C4-2B (cell line): ENCODE measurements around the gene PPP3CA.

ENCODE experiments used
- ZFX ChIP-seq: fragments of 450-650 bp; IDR thresholded peaks from 2 replicates; pipeline ENCODE4 v1.6.1; 2017
- TF ChIP-seq, protein P1 (sequence below): fragments of 450-650 bp; conservative IDR thresholded peaks from 2 replicates; pipeline ENCODE4 v1.5.1; 2017; ENCODE audit warnings: mild to moderate bottlenecking

DNA sequence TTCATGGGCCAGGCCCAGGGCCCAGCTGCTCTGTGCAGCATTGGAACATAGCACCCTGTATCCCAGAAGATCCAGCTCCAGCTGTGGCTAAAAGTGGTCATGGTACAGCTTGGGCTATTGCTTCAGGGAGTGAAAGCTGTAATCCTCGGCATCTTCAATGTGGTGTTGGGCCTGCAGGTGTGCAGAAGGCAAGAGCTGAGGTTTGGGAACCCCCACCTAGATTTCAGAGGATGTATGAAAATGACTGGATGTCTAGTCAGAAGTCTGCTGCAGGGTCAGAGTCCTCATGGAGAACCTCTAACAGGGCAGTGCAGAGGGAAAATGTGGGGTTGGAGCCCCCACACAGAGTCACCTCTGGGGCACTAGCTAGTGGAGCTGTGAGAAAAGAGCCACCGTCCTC lies 341.7 kb downstream of the PPP3CA start:
- TF ChIP-seq, protein P1, sequence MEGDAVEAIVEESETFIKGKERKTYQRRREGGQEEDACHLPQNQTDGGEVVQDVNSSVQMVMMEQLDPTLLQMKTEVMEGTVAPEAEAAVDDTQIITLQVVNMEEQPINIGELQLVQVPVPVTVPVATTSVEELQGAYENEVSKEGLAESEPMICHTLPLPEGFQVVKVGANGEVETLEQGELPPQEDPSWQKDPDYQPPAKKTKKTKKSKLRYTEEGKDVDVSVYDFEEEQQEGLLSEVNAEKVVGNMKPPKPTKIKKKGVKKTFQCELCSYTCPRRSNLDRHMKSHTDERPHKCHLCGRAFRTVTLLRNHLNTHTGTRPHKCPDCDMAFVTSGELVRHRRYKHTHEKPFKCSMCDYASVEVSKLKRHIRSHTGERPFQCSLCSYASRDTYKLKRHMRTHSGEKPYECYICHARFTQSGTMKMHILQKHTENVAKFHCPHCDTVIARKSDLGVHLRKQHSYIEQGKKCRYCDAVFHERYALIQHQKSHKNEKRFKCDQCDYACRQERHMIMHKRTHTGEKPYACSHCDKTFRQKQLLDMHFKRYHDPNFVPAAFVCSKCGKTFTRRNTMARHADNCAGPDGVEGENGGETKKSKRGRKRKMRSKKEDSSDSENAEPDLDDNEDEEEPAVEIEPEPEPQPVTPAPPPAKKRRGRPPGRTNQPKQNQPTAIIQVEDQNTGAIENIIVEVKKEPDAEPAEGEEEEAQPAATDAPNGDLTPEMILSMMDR = no peak
- TF ChIP-seq ZFX = no peak
